22Rv1 (cell line): ENCODE measurements around the gene CDK14.
"Not testable (repeated sequence)": the region's sequence is repeated elsewhere in the genome, so short reads cannot be mapped to it uniquely, and the experiment has no call there.

Experiments used
- H3K27ac ChIP-seq: fragments of 450-650 bp; 2 replicates; pipeline ENCODE4 v1.5.1; 2017
- CTCF ChIP-seq: fragments of 450-650 bp; IDR thresholded peaks from 2 replicates; pipeline ENCODE4 v1.5.1; 2017; ENCODE audit warnings: mild to moderate bottlenecking
- ZFX ChIP-seq: fragments of 450-650 bp; IDR thresholded peaks from 2 replicates; pipeline ENCODE4 v1.6.1; 2017; ENCODE audit warnings: antibody characterized with exemption, borderline replicate concordance

CDK14 gene

GRCh38 chr7:90726623-90727022, 130.5 kb downstream of the CDK14 start:
- H3K27ac ChIP-seq, result peak overlapping the region; percentile 71
- no peak for TF ChIP-seq CTCF
- TF ChIP-seq ZFX, result no peak

GRCh38 chr7:90727412-90727811, 131.3 kb downstream of the CDK14 start:
- no peak for TF ChIP-seq ZFX
- no peak for TF ChIP-seq CTCF
- H3K27ac ChIP-seq, result peak overlapping the region; percentile 71

GRCh38 chr7:90728568-90728967, 132.4 kb downstream of the CDK14 start:
- TF ChIP-seq CTCF, result no peak
- TF ChIP-seq ZFX, result no peak

GRCh38 chr7:90735611-90736280, 139.6 kb downstream of the CDK14 start:
- H3K27ac ChIP-seq, result not testable (repeated sequence)

More at GRCh38 chr7:90728568-90728967, 132.4 kb downstream of the CDK14 start:
- no peak overlapping the region for H3K27ac ChIP-seq

- no peak overlapping the region for H3K27ac ChIP-seq
- no peak for TF ChIP-seq ZFX
- no peak for TF ChIP-seq CTCF
Observed at GRCh38 chr7:90736316-90736715, 140.2 kb downstream of the CDK14 start.

- no peak overlapping the region for H3K27ac ChIP-seq
- no peak for TF ChIP-seq ZFX
- no peak for TF ChIP-seq CTCF
Observed at GRCh38 chr7:90736968-90737939, 141.1 kb downstream of the CDK14 start.

GRCh38 chr7:90738249-90738648, 142.1 kb downstream of the CDK14 start:
- TF ChIP-seq CTCF, result no peak
- no peak for TF ChIP-seq ZFX

More at GRCh38 chr7:90738249-90738648, 142.1 kb downstream of the CDK14 start:
- no peak overlapping the region for H3K27ac ChIP-seq
